Measurements from ENCODE around the gene SLC24A4.
A peak's percentile ranks its signal among the peaks of the same experiment; 100 is the strongest.

The SLC24A4 gene

DNA sequence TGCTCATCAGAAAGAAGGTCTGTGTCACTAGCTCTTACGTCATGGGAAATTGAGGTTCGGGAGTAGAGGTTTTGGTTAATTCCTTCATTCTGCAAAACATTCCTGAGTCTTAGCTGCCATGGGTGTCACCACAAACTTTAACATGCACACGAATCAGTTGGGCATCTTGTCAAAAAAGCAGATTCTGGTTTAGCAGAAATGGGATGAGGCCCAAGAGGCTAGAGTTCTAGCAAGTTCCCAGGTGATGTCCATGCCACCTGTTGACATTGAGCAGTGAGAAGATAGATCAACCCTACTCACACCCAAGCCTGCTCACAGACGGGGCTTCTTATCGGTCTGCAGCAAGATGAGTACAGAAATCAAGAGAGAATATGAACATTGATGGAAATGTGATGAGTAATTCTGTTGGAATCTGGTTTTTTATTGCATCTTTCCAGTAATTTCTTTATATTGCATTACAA is 179.0 kb downstream of the SLC24A4 start:
- DNase-seq (ENCODE audit: low read depth in 2 of 2): peak; percentile 87 to 88

DNA sequence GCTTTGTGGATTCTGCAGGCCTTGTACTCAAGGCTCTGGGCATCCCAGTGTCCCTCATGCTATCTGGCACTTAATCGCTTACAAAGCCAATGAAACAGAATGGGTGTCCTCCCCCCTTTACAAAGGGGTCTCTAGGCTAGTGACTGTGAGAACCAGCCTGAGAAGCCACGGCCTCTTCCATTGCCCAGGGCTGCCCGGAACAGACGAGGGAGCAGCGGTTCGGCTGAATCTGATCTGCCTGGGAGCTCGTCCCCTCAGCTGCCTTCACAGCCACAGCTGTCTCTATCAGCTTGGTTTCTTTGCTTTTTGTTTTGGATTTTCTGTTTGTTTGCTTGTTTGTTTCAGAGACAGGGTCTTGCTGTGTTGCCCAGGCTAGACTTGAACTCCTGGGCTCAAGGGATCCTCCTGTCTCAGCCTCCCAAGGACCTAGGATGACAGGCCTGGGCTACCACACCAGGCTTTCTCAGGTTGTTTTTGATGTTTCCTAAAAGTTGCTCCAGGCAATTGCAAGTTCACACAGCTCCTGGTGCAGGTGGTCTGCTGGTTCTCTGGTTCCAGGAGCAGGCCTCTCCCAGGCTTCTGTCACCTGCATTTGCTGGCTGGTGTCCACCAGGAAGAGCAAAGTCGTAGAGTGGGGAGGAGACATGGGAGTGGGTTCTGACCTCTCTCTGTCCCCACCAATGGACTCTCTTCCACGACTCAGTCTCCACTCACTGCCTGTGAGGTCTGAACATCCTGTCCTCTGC is 179.7 kb downstream of the SLC24A4 start:
- DNase-seq (ENCODE audit: low read depth in 2 of 2): no peak

DNA sequence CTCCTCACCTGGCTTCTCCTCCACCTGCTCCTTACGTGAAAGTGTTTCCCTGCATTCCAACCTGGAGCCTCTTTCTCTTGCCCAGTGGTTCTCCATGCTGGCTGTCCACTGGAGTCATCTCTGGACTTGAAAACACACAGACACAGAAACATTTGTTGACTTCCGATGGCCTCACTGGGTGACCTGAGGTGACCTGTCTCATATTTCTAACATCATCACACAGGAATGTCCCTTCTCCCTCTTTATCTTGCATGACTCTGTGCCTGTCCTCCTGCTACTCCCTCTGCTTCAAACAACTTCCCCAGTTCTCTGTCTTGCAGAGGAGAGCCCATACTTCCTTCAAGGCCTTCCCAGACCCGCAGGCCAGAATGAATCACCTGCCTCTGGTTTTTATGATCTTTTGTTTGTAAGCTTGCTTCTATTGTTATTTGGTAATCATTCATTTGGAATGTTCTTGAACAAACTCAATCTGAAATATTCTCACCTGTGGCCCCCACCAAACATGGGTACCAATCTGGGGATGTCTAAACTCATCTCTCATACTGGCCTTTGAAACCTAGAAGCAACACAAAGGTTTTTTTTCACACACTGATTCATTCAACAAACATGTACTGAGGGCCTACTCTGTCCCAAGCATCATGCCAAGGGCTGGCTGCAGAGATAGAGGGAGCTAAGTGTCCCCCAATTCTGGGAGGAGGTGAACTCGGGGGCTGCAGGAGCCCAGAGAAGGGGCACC is 181.0 kb downstream of the SLC24A4 start:
- no peak for DNase-seq (ENCODE audit: low read depth in 2 of 2)

DNA sequence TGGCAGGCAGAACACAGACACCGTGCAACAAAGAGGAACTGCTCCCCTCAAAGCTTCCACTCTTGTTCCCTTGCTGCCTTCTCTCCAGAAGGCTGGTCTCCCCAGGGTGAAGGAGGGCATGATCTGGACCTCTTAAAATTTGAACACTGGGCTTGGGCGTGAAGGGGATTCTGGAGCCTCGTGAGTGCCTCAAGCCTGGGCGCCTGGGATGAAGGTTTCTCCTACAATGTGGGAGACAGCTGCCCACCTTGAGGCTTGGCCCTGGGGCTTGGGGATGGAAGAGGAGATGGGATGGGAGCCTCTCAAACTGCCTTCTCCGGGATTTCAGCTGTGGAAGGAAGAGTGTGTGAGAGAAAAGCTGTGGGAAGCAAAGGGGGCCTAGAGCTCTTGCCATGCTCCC is 182.9 kb downstream of the SLC24A4 start:
- DNase-seq (ENCODE audit: low read depth in 2 of 2): no peak

DNA sequence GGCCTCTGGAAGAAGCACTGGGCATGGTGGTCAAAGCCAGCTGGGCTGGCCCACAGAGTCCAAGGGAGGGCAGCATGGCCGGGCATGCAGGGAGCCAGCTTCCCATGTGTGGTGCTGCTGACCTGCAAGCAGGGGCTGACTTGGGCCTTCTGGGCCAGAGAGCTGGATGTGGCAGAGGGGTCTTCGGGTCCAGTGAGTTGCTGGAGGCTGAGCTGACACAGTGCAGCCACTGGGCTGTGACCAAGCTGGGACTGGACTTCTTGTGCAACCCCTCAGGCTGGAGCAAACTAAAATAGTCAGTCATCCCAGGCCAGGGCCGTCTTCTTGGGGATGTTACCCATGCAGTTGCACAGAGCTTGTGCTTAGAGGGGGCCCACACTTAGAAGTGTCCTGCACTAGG is 183.3 kb downstream of the SLC24A4 start:
- DNase-seq (ENCODE audit: low read depth in 2 of 2): no peak

DNA sequence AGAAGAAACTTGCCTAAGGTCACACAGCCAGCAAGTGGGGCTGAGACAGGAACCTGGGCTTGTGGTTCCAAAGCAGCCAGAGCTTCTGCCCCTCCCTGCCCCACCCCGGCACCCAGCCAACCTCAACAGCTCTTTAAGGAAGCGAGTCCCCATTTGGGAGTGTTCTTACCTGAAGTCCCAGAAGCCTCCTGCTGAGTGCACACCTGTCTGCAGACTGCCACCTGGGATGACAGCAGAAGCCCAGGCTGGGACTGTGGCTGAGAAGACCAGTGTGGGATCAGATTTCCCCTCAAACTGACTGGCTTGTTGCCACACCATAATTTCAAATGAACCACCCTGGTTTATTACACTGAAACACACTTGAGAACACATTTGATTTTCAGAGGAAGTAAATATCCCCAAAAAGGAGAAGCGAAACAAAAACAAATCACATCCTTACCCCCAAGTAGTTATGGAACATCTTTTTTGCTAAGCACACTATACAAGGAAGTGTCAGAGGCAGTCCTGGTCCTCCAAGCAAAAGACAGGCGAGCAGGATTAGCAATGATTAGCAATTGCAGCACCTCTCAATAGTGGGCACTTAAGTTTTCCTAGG is 184.3 kb downstream of the SLC24A4 start:
- no peak for DNase-seq (ENCODE audit: low read depth in 2 of 2)

DNA sequence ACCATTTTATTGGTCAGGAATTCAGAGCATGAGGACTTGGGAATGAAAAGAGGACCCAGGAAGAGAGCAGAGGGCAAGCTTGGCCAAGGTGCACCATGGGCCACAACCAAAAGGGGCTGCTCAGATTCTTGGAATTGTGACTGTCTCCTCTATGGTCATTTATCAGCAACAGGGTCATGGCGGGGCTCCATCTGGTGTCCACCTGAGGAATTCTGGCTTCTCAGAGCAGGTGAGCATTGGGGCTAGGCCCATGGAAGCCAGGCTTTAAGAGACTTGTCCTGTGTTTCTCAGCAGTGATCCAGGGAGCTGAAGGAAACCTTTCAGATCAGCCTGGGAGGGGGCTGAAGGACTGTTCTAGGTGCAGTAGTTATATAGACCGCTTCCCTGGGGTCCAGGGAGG is 188.0 kb downstream of the SLC24A4 start:
- no peak for DNase-seq (ENCODE audit: low read depth in 2 of 2)

DNA sequence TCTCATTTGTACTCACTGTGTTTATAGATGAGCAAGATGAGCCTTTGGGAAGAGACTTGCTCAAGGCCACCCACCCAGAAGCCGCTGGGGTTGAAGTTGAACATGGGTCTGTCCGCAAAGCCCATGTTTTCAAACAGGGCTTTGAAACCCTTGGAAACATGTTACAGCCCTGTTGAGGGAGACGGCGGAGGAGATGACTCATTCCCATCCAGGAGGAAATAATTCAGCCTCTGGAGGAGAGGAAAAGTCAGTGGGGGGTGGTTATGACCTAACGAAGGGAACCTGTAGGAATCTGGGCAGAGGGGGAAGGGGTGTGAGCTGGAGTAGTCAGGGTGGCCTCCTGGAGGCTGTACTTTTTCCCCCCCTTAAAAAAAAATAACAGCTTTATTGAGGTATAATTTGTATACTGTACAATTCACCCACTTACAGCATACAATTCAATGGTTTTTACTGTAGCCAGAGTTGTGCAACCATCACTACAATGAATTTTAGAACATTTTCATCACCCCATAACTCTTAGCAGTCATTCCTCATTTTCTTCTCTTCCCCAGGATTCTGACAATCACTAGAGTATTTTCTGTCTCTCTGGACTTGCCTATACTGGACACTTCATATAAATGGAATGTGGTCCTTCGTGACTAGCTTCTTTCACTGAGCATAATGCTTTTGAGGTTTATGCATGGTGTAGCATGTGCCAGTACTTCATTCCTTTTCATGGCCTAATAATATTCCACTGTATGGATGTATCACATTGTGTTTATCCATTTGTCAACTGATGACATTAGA is 188.7 kb downstream of the SLC24A4 start:
- peak; percentile 99 for DNase-seq (ENCODE audit: low read depth in 2 of 2)

DNA sequence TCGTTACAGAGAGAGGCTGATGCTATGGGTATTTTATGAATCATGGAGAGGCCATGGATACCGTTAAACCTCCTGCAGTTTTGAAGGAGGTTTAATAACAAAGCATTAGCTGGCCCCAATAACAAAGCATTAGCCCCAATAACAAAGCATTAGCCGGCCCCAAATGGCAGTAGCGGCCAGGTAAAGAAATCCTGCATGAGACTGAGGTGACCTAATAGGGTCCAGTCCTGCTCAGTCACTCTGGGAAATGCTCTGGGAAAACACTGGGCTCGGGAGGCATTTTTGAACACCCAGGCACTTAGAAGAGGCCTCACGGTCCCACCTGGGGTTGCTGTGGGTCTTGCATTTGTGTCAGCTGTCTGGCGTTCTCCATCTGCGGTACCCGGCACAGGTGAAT is 189.8 kb downstream of the SLC24A4 start:
- no peak for DNase-seq (ENCODE audit: low read depth in 2 of 2)

DNA sequence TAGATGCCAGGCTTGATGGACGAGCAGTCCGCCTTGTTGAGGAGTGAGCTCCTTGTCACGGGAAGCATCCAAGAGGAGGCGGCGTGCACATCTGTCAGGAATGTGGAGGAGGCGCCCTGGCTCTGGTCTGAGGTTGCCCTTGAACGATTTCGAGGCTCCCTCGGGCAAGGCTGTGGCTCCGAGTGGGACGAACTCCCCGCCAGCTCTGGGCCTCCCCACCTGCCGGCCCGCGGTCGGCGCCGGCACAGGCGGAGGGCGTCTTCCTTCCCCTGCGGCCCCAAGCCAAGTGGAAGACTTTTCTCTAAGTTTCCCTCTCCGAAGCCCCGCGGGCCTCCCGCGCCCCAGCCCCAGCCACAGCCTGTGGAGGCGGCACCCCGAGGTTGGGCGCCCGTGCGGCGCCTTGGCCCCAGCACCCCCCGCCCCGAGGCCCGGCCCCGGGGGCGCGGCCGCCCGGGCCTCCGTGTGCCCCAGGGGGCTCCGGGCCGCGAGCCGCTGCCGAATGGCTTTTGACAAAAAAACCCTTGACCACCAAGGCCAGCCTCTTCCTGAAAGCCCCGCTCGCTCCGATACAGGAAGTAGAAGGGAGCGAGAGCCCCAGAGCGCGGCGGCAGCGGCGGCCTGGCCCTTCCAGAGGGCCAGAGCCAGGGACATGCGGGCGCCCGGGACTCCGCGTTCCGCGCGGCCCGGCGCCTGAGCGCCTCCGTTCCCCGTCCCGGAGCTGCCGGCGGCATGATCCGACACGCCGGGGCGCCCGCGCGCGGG is 190.4 kb downstream of the SLC24A4 start, which contains the start of gene RIN3:
TSS of gene RIN3 (plus strand) at position 578 of the 762 bp plus-strand sequence. CDS start at position 730, 152 bp downstream.
- no peak for DNase-seq (ENCODE audit: low read depth in 2 of 2)

DNA sequence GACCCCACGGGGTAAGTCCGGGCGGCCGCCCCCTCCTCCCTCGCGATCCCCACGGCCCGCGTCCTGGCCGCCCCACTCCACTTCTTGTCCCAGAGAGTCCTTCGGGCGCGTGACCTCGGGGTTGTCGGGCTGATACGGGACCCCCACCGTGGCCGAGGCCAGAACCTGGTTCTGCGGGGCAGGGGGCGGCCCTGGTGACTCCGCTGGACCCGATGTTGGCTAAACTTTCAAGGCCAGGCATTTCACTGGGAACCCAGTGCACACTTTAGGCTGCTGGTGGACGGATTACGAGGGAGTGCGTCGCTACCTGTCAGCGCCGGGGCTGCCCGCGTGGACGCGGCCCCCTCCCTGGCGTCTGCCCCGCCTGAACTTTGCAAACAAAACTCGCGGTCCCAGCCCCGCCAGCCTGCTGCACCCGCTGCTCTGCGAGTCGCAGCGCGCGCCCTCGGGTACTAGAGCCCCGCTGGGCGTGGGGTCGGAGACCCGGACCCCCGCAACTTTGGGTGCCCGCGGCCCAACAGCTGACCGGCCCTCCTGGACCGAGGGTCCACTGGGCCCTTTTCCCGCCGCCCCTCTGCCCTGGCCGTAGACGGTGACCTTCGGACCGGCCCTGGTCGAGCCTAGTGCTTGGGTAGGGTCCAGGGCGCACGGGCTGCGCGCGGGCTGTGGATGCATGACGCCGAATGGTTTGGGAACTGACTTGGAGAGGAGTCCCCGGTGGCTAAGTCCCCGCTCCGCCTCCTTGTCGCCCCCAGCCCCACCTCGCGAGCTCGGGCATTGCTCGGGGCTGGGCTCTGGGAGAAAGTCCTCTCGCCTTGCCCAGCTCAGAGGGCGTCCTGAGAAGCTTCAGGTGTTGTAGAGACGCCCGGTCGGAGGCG is 191.2 kb downstream of the SLC24A4 start:
- DNase-seq (ENCODE audit: low read depth in 2 of 2): no peak

DNA sequence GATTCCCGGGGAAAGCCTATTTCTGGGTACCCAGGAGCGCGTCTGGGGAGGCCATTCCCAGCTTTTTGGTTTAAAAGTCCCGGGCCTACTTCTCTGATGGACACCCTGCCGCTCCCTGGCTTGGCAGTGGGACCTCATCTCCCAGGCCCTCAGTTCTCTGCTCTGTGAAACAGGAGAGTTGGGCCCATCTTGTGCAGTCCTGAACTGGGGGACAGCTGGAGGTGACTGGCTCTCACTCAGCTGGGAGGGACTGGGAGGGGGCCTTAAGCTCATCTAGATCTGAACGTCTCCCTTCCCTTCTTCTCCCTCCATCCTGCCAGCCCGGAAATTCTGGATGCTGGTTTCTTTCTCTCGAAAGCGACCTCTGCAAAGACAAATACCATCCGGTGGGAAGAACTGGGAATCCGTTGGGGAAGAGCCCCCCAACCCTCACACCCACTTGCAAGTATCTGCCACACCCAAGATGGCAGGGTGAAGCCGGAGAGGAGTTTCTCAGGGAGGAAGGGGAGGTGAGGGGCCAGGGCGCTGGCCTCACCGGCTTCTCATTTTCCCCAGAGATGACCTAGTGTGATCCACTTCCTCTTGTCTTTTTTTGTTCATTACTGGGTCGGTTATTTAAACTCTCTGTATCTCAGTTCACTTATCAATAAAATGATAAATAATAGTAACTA is 192.0 kb downstream of the SLC24A4 start:
- DNase-seq (ENCODE audit: low read depth in 2 of 2): no peak

DNA sequence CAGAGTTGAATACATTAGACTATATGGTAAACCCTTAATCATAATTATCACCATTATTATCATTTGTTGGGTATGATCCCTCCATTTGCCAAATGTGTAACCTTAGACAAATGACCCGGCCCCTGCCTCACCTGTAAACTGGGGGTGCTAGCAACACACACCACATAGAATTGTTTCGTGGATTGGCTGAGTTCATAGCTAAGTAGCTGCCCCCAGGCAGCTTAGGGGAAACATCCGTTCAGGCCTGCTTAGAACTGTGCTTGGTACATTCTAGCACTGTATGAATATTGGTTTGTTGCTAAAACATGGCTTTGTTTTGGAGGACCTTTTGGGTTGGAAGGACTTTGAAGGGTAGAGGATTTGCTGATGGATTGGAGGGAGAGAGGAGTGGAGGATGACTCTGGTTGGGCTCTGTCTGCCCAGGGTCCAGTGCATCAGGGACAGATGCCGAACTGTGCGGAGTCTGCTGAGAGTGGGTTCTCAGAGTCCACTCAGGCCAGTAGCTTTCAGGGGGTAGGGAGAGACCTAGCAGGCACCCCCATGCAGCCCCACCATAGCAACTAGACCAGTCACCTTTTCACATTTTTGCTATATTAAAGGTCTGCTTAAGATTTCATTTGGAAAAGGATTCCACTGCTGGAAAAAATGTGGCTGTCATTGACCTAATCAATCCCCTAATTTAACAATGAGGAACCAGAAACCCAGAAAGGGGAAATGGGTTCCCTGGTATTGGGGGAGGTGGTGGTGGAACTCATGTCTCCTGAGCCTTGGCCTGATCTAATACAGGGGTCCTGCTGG is 192.8 kb downstream of the SLC24A4 start:
- no peak for DNase-seq (ENCODE audit: low read depth in 2 of 2)

DNA sequence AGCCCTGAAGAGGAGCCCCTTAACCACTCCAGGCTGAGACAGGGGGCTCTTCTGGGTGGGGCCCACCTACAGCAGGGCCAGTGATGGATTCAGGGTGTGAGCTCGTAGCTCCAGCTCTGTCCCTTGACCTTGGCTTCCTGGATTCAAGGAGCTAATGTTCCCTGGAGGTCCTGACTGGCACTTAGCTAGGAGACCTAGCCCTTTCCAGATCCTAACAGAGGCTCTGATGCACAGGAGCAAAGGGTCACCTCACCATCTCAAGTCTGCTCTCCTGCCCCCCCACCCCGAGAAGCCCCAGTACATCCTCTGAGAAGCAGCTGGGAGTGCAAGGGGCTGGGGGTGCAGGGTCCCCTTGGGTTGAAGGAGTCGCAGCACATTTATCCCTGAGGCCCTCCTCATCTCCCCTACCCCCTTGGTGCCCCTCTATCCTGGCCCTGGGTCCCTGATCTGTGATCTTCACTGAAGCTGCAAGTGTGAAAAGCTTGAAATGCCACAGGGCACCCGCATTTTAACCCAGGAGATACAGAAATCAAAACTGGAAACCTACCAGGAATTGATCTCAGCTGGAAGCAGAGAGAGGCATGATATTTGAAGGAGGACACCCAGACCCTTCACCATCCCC is 193.5 kb downstream of the SLC24A4 start:
- no peak for DNase-seq (ENCODE audit: low read depth in 2 of 2)

DNA sequence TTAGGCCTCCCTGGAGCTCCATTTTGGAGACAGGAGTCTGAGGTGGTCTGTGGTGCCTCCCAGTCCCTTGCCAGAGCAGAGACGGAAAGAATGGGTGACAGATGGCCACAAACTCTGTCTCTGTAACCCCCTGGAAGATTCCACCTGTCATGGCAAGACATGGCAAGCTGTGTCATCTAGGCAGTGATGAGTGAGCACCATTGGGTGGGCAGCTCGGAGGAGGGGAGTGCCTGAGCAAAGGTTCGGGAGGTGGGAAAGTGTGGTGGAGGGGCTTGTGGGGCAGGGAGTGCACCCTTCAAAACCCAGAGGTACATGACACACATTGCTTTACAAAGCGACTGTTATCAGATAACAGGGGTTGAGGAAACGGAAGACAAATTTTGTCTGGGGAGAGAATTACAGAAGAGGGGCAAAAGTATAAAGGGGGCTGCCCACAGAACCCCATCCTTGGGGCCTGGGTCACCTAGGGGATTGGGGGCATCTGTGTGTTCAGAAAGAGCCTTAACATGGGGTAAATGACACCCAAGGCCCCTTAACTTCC is 194.1 kb downstream of the SLC24A4 start:
- DNase-seq (ENCODE audit: low read depth in 2 of 2): no peak

DNA sequence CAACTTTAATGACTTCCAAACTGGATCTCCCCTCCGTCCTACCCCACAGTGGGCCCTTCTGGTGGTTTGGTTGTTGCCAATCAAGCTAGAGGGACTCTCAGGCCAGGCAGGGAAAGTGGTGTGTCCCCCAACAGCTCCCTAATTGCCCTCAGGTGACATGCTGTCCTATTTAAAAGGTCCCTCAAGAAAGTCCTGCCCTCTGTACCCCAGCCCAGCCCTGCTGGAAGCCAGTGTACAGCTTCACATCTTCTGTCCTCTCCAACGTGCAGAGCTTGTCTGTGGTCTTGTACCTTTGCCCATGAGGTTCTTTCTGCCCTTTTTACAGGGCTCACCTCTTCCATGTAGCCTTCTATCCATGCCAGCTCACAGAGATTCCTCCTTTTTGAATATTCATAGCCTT is 194.8 kb downstream of the SLC24A4 start:
- no peak for DNase-seq (ENCODE audit: low read depth in 2 of 2)

DNA sequence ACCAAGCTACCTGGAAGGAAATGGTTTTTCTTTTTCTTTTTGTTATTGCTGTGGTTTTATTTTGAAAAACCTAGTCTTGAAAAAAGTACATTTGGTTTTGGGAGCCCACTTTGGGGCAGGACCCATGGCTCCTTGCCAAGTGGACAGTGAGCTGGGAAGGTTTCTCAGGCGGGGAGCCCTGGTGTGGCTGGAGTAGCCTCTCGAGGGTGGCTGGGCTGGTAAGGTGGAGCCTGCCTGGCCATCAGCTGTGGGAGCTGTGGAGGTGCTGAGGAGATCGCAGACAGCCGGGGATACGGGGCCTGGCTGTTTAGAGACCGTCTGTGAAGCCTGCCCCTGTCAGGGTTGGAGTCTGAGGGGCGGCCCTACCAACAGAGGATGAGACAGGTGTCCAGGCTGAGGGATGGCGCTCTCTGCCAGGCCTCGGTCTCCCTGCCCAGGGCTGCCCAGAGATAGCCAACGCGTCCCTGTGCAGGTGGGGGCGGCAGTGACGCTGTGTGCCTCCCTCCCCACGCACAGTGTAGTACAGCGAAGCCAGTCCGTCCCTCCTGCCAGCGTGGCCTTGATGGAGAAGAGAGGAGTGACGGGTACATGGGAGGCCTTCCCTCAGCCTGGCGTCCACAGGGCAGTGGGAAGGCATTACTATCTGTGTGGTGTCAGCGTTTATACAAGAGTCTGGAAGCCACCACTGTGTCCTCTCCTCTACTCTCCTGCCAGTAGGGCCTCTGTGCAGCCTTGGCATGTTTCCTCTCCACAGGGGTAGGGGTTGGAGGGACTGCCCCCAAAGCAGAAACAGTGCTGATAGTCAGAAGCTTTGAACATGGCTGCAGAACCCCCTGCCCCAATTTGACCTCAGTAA is 196.5 kb downstream of the SLC24A4 start:
- no peak for DNase-seq (ENCODE audit: low read depth in 2 of 2)

All from fibroblast of skin of left quadriceps (primary cell).